NT2/D1 (cell line): ENCODE measurements around the gene MAPK11.

Experiments used
- DNase-seq: peaks from one replicate; pipeline ENCODE4 v3.0.0-alpha.2; 2011; ENCODE audit warnings: low read depth, low spot score
- H3K27me3 ChIP-seq: 2 replicates; pipeline ENCODE4 v1.6.0; 2011; ENCODE audit warnings: mild to moderate bottlenecking; ENCODE audit not compliant: insufficient read length, insufficient read depth
- H3K36me3 ChIP-seq: 2 replicates; pipeline ENCODE4 v1.6.1; 2011; ENCODE audit warnings: mild to moderate bottlenecking, low read length, mixed read lengths; ENCODE audit not compliant: insufficient read depth, insufficient read length
- H3K4me1 ChIP-seq: 2 replicates; pipeline ENCODE4 v1.5.1; 2011; ENCODE audit not compliant: insufficient read depth, insufficient read length
- H3K4me3 ChIP-seq: 2 replicates; pipeline ENCODE4 v1.5.1; 2011; ENCODE audit warnings: low read depth; ENCODE audit not compliant: insufficient read length
- H3K9ac ChIP-seq: 2 replicates; pipeline ENCODE4 v1.6.0; 2011; ENCODE audit warnings: low read depth; ENCODE audit not compliant: insufficient read length
- H3K9me3 ChIP-seq: 2 replicates; pipeline ENCODE4 v1.5.1; 2011; ENCODE audit warnings: mild to moderate bottlenecking, low read length; ENCODE audit not compliant: insufficient read depth
- SUZ12 ChIP-seq: IDR thresholded peaks from 2 replicates; pipeline ENCODE4 v1.6.1; 2011; ENCODE audit not compliant: insufficient read length, insufficient read depth; ENCODE audit errors: extremely low read depth
- YY1 ChIP-seq: IDR thresholded peaks from 2 replicates; pipeline ENCODE4 v1.6.1; 2011; ENCODE audit not compliant: insufficient read length, insufficient read depth
- ZNF274 ChIP-seq: IDR thresholded peaks from 2 replicates; pipeline ENCODE4 v1.6.1; 2011; ENCODE audit warnings: mild to moderate bottlenecking, low read depth, low read length

The MAPK11 gene

DNA sequence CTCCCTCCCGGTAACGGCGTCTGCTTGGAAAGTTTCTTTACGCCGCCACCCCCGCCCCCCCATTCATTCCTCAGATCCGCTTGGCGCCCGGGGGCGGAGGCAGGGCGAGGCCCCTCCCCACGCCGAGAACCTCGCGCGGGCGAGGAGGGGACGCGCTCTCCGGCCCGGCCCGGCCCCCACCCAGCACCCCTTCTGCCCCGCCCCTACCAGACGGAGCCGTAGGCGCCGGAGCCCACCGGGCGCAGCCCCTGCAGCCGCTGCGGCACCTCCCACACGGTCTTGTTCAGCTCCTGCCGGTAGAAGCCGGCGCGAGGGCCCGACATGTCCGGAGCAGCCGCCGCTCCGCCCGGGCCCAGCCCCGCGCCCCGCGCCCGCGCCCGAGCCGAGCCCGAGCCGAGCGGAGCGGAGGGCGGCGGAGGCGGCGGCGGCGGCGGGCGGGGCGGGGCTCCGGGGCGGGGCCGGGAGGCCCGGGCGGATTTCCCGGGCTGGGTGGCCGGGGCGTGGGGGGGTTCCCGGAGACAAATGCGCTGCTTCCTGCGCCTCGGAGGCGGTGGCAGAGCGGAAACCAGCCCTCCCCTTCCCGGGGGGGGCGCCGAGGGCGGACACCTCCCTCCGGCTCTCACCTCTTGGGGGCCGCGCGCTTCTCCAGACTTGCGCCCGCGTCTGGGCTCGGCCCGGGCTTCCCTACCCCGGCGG, at the start of gene MAPK11:
TSS of gene MAPK11 (minus strand) at position 411 of the 696 bp plus-strand sequence. CDS start at position 323, 88 bp downstream.
- TF ChIP-seq ZNF274, result no peak
- no peak for TF ChIP-seq YY1
- TF ChIP-seq SUZ12, result no peak
- DNase-seq, result no peak
- Histone ChIP-seq H3K9me3 (no peaks in the 10 kb centered on the region; the same call in 1 of the 2 replicates), H3K4me1 (peaks cover 10% of the 10 kb centered on the region), H3K36me3 (peaks cover 7% of the 10 kb centered on the region), H3K9ac (peak within 1 kb of the TSS; percentile 50), H3K27me3 (peaks cover 25% of the 10 kb centered on the region), H3K4me3 (peak within 1 kb of the TSS; percentile 42)

DNA sequence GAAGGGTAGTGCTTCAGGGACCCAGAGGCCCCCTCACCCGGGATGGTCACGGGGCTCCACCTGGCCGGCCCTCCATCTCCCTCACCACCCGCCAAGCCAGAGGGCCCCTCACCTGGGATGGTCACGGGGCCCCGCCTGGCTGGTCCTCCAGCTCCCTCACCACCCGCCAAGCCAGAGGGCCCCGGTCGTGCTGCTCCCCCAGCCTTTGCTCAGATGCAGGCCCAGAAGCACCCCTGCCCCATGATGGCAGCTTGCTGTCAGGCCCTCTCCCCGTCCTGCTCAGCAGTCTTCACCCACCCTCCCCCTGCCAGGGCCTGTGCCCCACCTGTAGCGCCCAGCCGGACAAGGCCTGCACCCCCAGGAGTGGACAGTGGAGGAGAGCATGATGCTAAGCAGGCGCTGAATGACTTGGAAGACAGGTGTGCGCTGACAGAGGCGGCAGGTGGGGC, 49.3 kb upstream of the MAPK11 start:
- H3K9ac ChIP-seq, result no peak overlapping the region
- no peak for TF ChIP-seq SUZ12
- TF ChIP-seq YY1, result no peak
- no peak for TF ChIP-seq ZNF274
- no peaks in the 10 kb centered on the region for H3K36me3 ChIP-seq

DNA sequence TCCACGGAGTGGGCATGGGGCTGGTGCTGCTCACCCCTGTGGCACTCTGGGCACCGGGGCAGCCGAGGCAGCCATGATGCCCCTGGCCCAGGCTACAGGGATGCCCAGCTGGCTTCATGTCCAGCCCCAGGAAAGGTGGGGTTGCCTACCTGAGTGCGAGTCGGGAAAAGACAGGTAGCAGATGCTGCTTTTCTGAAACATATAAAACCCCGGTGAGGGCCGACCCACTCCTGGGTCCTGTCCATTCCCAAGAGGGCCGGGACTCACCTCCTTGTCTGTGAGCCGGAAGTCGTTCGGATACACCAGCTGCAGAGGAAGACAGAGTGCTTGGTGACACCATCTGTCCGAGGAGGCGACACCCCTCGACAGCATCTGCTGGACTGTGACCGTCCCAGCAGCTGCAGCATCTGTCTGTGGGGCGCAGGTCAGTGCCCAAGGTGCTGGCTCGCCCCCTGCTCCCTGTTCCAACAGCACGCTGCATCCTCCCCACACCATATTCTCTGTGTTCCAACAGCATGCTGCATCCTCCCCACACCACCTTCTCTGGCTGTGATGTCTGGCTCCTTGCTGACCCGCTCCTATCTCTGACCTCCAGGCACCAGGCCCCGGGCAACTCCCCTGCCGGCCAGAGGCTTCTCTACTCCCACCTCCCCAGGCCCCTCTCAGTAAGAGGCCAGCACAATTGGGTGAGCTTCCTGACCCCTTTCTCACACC, 48.7 kb upstream of the MAPK11 start:
- H3K36me3 ChIP-seq, result no peaks in the 10 kb centered on the region
- no peak overlapping the region for H3K9ac ChIP-seq
- H3K4me1 ChIP-seq, result peaks cover 10% of the 10 kb centered on the region
- TF ChIP-seq YY1 (no peak), ZNF274 (no peak), SUZ12 (no peak)
- H3K4me3 ChIP-seq, result no peak overlapping the region
- peaks cover 14% of the 10 kb centered on the region for H3K27me3 ChIP-seq
- DNase-seq, result no peak
- no peaks in the 10 kb centered on the region for H3K9me3 ChIP-seq

More for the DNA sequence above, 49.3 kb upstream of the MAPK11 start:
- Histone ChIP-seq H3K9me3 (no peaks in the 10 kb centered on the region), H3K27me3 (peaks cover 14% of the 10 kb centered on the region), H3K4me1 (peaks cover 3% of the 10 kb centered on the region), H3K4me3 (no peak overlapping the region)
- DNase-seq, result no peak

DNA sequence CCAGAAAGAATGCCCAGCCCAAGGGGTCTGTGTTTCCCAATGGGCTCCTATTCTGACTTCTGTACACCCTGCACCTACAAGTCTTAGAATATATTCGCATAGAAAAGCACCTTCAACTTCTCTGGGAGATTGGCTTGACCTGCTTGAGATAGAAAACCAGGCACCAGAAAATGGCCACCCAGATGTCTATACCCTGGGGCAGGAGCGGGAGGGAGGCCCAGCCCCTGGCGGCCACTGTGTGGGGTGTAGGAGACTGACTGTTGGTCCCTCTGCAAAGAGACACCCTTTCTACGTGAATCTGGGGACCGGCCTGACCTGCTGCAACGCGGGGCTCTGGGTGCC, 48.1 kb upstream of the MAPK11 start:
- H3K36me3 ChIP-seq, result no peaks in the 10 kb centered on the region
- TF ChIP-seq SUZ12 (no peak), ZNF274 (no peak), YY1 (no peak)
- DNase-seq, result no peak
- no peak overlapping the region for H3K9ac ChIP-seq
- no peak overlapping the region for H3K4me3 ChIP-seq
- peaks cover 10% of the 10 kb centered on the region for H3K4me1 ChIP-seq
- H3K9me3 ChIP-seq, result no peaks in the 10 kb centered on the region
- H3K27me3 ChIP-seq, result peaks cover 14% of the 10 kb centered on the region

DNA sequence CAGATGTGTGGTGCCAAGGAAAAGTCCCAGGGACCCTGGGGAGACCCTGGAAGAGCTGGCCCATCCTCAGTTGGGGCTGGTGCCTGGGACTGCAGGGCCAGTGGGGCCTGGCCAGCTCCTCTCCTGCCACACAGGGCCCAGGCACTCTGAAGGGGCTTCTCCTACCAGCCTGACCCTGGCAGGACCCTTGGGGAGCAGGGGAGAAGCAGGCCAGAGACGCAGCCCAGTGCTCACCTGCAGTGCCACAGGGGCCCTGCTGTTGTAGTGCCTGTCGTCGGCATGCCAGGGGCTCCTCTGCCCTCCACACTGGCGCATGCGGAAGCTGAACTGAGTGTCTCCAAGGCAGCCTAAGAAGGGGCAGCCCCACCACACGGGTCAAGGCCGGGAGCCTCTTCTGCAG, 47.5 kb upstream of the MAPK11 start:
- TF ChIP-seq YY1 (no peak), SUZ12 (no peak), ZNF274 (no peak)
- peaks cover 10% of the 10 kb centered on the region for H3K4me1 ChIP-seq
- no peaks in the 10 kb centered on the region for H3K36me3 ChIP-seq
- DNase-seq, result no peak
- H3K9me3 ChIP-seq, result no peaks in the 10 kb centered on the region
- H3K4me3 ChIP-seq, result no peak overlapping the region
- peaks cover 14% of the 10 kb centered on the region for H3K27me3 ChIP-seq
- no peak overlapping the region for H3K9ac ChIP-seq

DNA sequence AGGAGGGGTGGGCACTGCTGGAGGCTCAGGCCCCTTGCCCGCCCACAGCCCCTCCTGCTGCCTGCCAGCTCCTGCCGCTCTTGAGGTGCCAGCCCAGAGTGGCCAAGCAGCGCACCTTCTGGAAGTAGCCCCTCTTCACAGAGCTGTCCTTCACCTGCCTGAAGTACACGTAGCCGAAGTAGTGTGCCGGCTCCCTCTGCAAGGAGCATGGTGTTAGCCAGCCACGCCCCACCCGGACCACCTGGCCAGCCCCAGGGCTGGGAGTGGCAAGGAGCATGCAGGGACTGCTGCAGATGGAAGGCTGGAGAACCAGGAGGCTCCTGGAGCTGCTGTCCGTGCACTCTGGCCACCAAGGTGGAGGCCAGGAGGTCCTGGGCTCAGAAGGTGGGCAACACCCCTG, 47.0 kb upstream of the MAPK11 start:
- Histone ChIP-seq H3K4me3 (no peak overlapping the region), H3K9ac (no peak overlapping the region), H3K36me3 (no peaks in the 10 kb centered on the region), H3K9me3 (no peaks in the 10 kb centered on the region), H3K4me1 (peaks cover 10% of the 10 kb centered on the region), H3K27me3 (peaks cover 14% of the 10 kb centered on the region)
- DNase-seq, result no peak
- TF ChIP-seq SUZ12, result no peak
- no peak for TF ChIP-seq ZNF274
- TF ChIP-seq YY1, result no peak
